DOHH2 (cell line): ENCODE data around the gene POGLUT3.

Source experiments
- CTCF ChIP-seq: fragments of 200-600 bp; sonication (generic); IDR thresholded peaks from one replicate; pipeline ENCODE4 v1.5.1; 2014; ENCODE audit warnings: antibody characterized with exemption, mild to moderate bottlenecking, low read depth, low read length; ENCODE audit not compliant: poor library complexity, severe bottlenecking
- EZH2phosphoT487 ChIP-seq: fragments of 200-600 bp; sonication (generic); IDR thresholded peaks from 2 replicates; pipeline ENCODE4 v1.6.1; 2017; ENCODE audit warnings: borderline replicate concordance, mild to moderate bottlenecking, antibody characterized with exemption, low read length, moderate library complexity, mixed read lengths

- TF ChIP-seq CTCF (no peak), EZH2phosphoT487 (no peak)
Observed at GRCh38 chr11:108453207-108453835, 44.9 kb downstream of the POGLUT3 start.
